HFFc6 (cell line): ENCODE data around the gene LENG9. TPM values are rescaled to one million over a fixed set of nuclear protein-coding genes. Genes with fewer than 3 reads are reported as not detected.

ENCODE experiments used
- DNase-seq: peaks from one replicate; pipeline ENCODE4 v3.0.0-alpha.2; 2018
- H3K27ac Mint-ChIP-seq: 2 replicates; pipeline ENCODE4 v1.8.0; 2020; ENCODE audit warnings: mild to moderate bottlenecking, mixed read lengths
- H3K27me3 Mint-ChIP-seq: 2 replicates; pipeline ENCODE4 v1.8.0; 2021; ENCODE audit warnings: mild to moderate bottlenecking, moderate library complexity, mixed read lengths; ENCODE audit not compliant: insufficient read depth
- H3K36me3 Mint-ChIP-seq: 2 replicates; pipeline ENCODE4 v1.8.0; 2021; ENCODE audit warnings: low read depth, mixed read lengths
- H3K4me1 Mint-ChIP-seq: 2 replicates; pipeline ENCODE4 v1.8.0; 2020; ENCODE audit warnings: low read depth, mixed read lengths
- H3K4me3 Mint-ChIP-seq: 2 replicates; pipeline ENCODE4 v1.8.0; 2020; ENCODE audit warnings: mild to moderate bottlenecking, moderate library complexity, mixed read lengths
- H3K9me3 Mint-ChIP-seq: 2 replicates; pipeline ENCODE4 v1.8.0; 2020; ENCODE audit warnings: mild to moderate bottlenecking, mixed read lengths
- CTCF ChIP-seq: fragments of 200-600 bp; sonication (generic); IDR thresholded peaks from 2 replicates; pipeline ENCODE4 v1.5.0; 2021; ENCODE audit warnings: antibody characterized with exemption, mild to moderate bottlenecking
- total RNA-seq, 6 experiments: library from RNA; stranded (reverse); fragmentation: NEBNext Ultra II Directional; extraction: Animal tissue kit (Norgen Biotek cat#: 25700); gene quantifications; 2 replicates in 1 of 6; 3 replicates in 5 of 6; pipeline ENCODE4 v1.2.3, GENCODE V29; 2021

The LENG9 gene
- total RNA-seq, 6 experiments from 2014 or later: 3.0 to 4.0 (median 3.6) TPM

DNA sequence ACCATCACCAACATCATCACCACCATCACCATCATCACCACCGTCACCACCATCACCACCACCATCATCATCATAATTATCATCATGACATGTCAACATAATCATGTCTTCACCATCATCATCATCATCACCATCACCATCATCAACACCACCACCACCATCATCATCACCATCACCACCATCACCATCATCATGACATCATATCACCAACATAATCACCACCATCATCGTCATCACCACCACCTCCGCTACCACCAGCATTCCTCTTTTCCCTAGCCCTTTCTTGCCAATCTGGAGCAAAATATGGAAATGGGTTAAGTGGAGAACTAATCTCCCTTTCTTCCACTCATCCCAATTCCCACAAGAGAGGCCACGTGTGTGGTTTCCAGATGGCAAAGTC, 49.4 kb downstream of the LENG9 start:
- H3K9me3 Mint-ChIP-seq: peaks cover 34% of the 10 kb centered on the region
- H3K4me1 Mint-ChIP-seq: peaks cover 5% of the 10 kb centered on the region; the same call in 1 of the 2 replicates
- H3K27me3 Mint-ChIP-seq: peaks cover 7% of the 10 kb centered on the region
- TF ChIP-seq CTCF: no peak
- no peak overlapping the region for H3K4me3 Mint-ChIP-seq
- DNase-seq: no peak
- H3K36me3 Mint-ChIP-seq: peaks cover 9% of the 10 kb centered on the region; the same call in 1 of the 2 replicates
- no peak overlapping the region for H3K27ac Mint-ChIP-seq

- no peak for DNase-seq
- Mint-ChIP-seq H3K4me3 (no peak overlapping the region), H3K27me3 (peaks cover 5% of the 10 kb centered on the region), H3K4me1 (no peaks in the 10 kb centered on the region), H3K27ac (no peak overlapping the region), H3K36me3 (peaks cover 12% of the 10 kb centered on the region; the same call in 1 of the 2 replicates), H3K9me3 (peaks cover 47% of the 10 kb centered on the region)
- TF ChIP-seq CTCF: no peak
Measured at GRCh38 chr19:54412877-54413276, 50.7 kb downstream of the LENG9 start.

Other genes starting within 250 kb of the LENG9 start
- gene LILRB3, start 240.8 kb downstream of the LENG9 start, total RNA-seq: not detected
- not detected for gene LILRA6, start 221.0 kb downstream of the LENG9 start, total RNA-seq
- gene LILRB5, start 206.5 kb downstream of the LENG9 start, total RNA-seq: not detected
- not detected for gene LILRB2, start 182.7 kb downstream of the LENG9 start, total RNA-seq
- gene LILRA5, start 150.6 kb downstream of the LENG9 start, total RNA-seq: not detected
- not detected for gene LILRA4, start 124.6 kb downstream of the LENG9 start, total RNA-seq
- not detected for gene LAIR1, start 98.8 kb downstream of the LENG9 start, total RNA-seq
- gene TTYH1, start 48.3 kb downstream of the LENG9 start, total RNA-seq: under 1 TPM in 1 of 6 experiments, not detected in 5; 0.45 TPM
- 10 to 100 TPM; 70.7 to 76.5 (median 74.0) TPM for gene LENG8, start 14.6 kb downstream of the LENG9 start, total RNA-seq
- 10 to 100 TPM; 45.9 to 70.5 (median 56.9) TPM for gene CDC42EP5, start 9.5 kb upstream of the LENG9 start, total RNA-seq
- gene LAIR2, start 39.1 kb upstream of the LENG9 start, total RNA-seq: not detected
- gene LILRA2, start 110.0 kb upstream of the LENG9 start, total RNA-seq: not detected
- gene LILRA1, start 129.9 kb upstream of the LENG9 start, total RNA-seq: not detected
- not detected for gene LILRB1, start 166.7 kb upstream of the LENG9 start, total RNA-seq
- gene LILRB4, start 199.2 kb upstream of the LENG9 start, total RNA-seq: not detected